Measurements from ENCODE around the gene RNF212.
"Not testable (repeated sequence)": the region's sequence is repeated elsewhere in the genome, so short reads cannot be mapped to it uniquely, and the experiment has no call there.

The RNF212 gene

DNA sequence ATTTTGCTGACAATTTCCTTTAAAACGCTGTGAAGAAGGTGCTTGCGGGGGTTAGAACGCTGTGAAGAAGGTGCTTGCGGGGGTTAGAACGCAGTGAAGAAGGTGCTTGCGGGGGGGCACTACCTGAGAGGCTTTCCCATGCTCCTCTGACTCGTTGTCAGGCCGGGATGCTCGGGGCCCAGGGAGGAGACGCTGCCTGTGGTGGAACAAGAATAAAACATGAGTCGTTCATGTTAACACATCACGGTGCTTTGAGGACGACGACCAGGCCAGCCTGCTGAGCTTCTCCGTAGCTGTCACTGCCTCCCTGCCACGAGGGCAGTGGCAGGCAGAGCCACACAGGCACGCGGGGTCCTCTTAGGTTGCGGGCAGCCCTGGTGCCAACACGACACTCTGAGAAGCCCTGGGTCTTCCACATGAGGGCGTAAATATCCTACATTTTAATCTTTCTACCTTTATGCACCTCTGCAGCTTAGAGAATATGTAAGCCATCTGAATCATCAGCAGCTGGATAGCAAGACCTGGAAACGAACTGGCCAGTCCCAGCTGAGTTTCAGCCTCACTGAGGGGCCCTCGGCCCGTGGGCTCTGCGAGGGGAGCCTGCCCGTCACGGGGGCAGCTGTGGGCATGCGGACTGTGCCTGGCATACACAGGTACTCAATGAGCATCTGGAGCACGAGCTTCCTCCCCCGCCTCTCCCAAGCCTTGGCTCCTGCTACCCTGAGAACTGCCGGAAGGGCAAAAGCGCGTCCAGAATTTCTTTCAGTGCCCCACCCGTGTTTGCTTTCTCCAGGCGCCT is 55.0 kb downstream of the RNF212 start:
- TF ChIP-seq CTCF (IDR thresholded peaks at IDR 0.05): no peak
- no peaks in the 10 kb centered on the region for H3K4me1 ChIP-seq (ENCODE audit: control insufficient read depth in 1 of 2, insufficient read depth in 1 of 2, low read depth in 1 of 2, low read length in 1 of 2)
- no peaks in the 10 kb centered on the region for H3K36me3 ChIP-seq
- no peak overlapping the region for H3K4me3 ChIP-seq (ENCODE audit: low read depth in 1 of 2, low read length in 1 of 2)
- H3K27me3 ChIP-seq: peaks cover 59% of the 10 kb centered on the region
- no peaks in the 10 kb centered on the region for H3K9me3 ChIP-seq
- H3K27ac ChIP-seq: no peak overlapping the region

DNA sequence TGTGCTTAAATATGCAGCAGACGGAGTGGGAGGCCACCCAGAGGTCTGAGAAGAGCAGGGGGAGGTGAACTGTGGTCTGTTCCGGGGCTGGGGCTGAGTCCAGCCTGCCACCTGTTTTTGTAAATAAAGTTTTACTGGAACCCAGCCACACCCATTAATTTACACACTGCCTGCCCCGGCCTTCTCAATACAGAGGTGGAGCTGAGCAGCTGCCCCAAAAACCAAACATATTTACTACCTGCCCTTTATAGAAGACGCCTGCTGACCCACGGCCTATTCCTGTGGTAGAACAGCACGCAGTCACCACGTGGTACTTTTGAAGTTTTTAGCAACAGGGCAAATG is 56.0 kb downstream of the RNF212 start:
- no peak for TF ChIP-seq CTCF (IDR thresholded peaks at IDR 0.05)
- Histone ChIP-seq H3K27me3 (peaks cover 59% of the 10 kb centered on the region), H3K4me3 (ENCODE audit: low read depth in 1 of 2, low read length in 1 of 2) (no peak overlapping the region), H3K36me3 (no peaks in the 10 kb centered on the region), H3K4me1 (ENCODE audit: control insufficient read depth in 1 of 2, insufficient read depth in 1 of 2, low read depth in 1 of 2, low read length in 1 of 2) (no peaks in the 10 kb centered on the region), H3K9me3 (no peaks in the 10 kb centered on the region), H3K27ac (no peak overlapping the region)

DNA sequence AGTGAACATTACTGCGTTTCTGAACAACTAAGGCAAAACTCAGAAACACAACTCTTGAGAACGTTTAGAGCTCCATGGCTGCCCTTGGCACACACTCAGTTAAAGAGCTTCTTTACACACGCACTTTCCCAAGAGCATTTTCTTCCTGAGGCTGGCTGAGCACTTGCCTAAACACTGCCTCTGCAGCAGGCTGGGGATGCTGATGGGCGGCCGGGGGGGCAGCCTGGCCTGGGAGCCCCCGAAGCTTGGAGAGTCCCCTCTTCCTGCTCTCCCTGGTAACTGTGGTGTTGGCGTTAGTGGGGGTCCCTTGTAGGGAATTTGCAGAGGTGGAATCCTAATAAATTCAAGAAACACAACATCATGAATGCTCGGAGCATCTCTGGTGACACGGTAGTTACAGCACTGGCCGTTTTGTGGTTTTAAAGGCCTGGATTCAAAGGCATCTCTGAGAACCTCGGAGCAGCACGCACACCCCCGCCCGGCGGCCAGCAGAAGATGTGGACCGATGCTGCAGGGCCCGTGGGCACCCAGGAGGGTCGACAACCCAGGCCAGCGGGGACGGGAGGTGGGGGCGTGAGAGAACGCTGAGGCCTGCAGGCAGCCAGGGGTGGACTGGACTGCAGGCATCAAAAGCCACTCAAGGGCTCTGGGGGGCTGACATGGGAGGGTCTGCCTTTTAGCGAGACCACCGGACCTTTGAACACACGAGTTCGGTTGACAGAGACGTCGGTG is 56.5 kb downstream of the RNF212 start:
- TF ChIP-seq CTCF (IDR thresholded peaks at IDR 0.05): no peak
- H3K4me1 ChIP-seq (ENCODE audit: control insufficient read depth in 1 of 2, insufficient read depth in 1 of 2, low read depth in 1 of 2, low read length in 1 of 2): no peaks in the 10 kb centered on the region
- no peaks in the 10 kb centered on the region for H3K36me3 ChIP-seq
- no peak overlapping the region for H3K4me3 ChIP-seq (ENCODE audit: low read depth in 1 of 2, low read length in 1 of 2)
- peaks cover 59% of the 10 kb centered on the region for H3K27me3 ChIP-seq
- no peak overlapping the region for H3K27ac ChIP-seq
- no peaks in the 10 kb centered on the region for H3K9me3 ChIP-seq

GRCh38 chr4:1055721-1056590 is 57.4 kb downstream of the RNF212 start:
- Histone ChIP-seq H3K36me3 (no peaks in the 10 kb centered on the region), H3K27me3 (peaks cover 59% of the 10 kb centered on the region), H3K4me3 (ENCODE audit: low read depth in 1 of 2, low read length in 1 of 2) (no peak overlapping the region), H3K9me3 (no peaks in the 10 kb centered on the region), H3K4me1 (ENCODE audit: control insufficient read depth in 1 of 2, insufficient read depth in 1 of 2, low read depth in 1 of 2, low read length in 1 of 2) (no peaks in the 10 kb centered on the region), H3K27ac (no peak overlapping the region)
- TF ChIP-seq CTCF (IDR thresholded peaks at IDR 0.05): no peak

DNA sequence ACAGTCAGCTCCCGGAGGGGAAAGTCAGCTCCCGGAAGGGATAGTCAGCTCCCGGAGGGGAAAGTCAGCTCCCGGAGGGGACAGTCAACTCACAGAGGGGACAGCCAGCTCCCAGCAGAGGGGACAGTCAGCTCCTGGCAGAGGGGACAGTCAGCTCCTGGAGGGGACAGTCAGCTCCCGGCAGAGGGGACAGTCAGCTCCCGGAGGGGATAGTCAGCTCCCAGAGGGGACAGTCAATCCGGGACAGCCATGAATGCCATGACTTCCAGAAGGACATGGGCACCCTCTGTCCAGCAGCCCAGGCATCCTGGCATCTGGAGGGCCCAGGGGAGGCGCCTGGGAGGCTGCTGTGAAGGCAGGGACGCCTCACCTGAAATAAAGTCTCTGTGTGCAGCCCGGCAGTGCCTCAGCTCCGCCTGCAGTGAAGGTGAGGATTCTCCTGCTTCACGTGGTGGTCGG is 58.1 kb downstream of the RNF212 start:
- H3K4me1 ChIP-seq (ENCODE audit: control insufficient read depth in 1 of 2, insufficient read depth in 1 of 2, low read depth in 1 of 2, low read length in 1 of 2); H3K9me3 ChIP-seq; H3K27ac ChIP-seq; H3K4me3 ChIP-seq (ENCODE audit: low read depth in 1 of 2, low read length in 1 of 2); H3K36me3 ChIP-seq: not testable (repeated sequence)
- peaks cover 61% of the 10 kb centered on the region for H3K27me3 ChIP-seq

DNA sequence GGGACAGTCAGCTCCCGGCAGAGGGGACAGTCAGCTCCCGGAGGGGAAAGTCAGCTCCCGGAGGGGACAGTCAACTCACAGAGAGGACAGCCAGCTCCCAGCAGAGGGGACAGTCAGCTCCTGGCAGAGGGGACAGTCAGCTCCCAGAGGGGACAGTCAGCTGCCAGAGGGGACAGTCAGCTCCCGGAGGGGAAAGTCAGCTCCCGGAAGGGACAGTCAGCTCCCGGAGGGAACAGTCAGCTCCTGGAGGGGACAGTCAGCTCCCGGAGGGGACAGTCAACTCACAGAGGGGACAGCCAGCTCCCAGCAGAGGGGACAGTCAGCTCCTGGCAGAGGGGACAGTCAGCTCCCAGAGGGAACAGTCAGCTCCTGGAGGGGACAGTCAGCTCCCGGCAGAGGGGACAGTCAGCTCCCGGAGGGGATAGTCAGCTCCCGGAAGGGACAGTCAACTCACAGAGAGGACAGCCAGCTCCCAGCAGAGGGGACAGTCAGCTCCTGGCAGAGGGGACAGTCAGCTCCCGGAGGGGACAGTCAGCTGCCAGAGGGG is 58.6 kb downstream of the RNF212 start:
- H3K4me3 ChIP-seq (ENCODE audit: low read depth in 1 of 2, low read length in 1 of 2); H3K36me3 ChIP-seq; H3K9me3 ChIP-seq; H3K27ac ChIP-seq; H3K4me1 ChIP-seq (ENCODE audit: control insufficient read depth in 1 of 2, insufficient read depth in 1 of 2, low read depth in 1 of 2, low read length in 1 of 2): not testable (repeated sequence)
- H3K27me3 ChIP-seq: peaks cover 61% of the 10 kb centered on the region

DNA sequence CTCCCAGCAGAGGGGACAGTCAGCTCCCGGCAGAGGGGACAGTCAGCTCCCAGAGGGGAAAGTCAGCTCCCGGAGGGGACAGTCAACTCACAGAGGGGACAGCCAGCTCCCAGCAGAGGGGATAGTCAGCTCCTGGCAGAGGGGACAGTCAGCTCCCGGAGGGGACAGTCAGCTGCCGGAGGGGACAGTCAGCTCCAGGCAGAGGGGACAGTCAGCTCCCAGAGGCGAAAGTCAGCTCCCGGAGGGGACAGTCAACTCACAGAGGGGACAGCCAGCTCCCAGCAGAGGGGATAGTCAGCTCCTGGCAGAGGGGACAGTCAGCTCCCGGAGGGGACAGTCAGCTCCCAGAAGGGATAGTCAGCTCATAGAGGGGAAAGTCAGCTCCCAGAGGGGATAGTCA is 59.5 kb downstream of the RNF212 start:
- peaks cover 63% of the 10 kb centered on the region for H3K27me3 ChIP-seq
- H3K9me3 ChIP-seq; H3K36me3 ChIP-seq; H3K27ac ChIP-seq; H3K4me3 ChIP-seq (ENCODE audit: low read depth in 1 of 2, low read length in 1 of 2); H3K4me1 ChIP-seq (ENCODE audit: control insufficient read depth in 1 of 2, insufficient read depth in 1 of 2, low read depth in 1 of 2, low read length in 1 of 2): not testable (repeated sequence)

Data from neutrophil (primary cell).